HepG2 (cell line): ENCODE results near the gene PMM2. TPM values are rescaled to one million over a fixed set of nuclear protein-coding genes. Genes with fewer than 3 reads are reported as not detected.

Source experiments
- HMGA1 ChIP-seq: sonication (generic); formaldehyde crosslinking; conservative IDR thresholded peaks from 2 replicates; pipeline ENCODE4 v1.4.0; 2020; ENCODE audit warnings: missing genetic modification reagents
- MAFG ChIP-seq: sonication (generic); formaldehyde crosslinking; IDR thresholded peaks from 2 replicates; pipeline ENCODE4 v1.5.1; 2020; ENCODE audit warnings: mild to moderate bottlenecking, missing genetic modification reagents
- MAX ChIP-seq: IDR thresholded peaks from 2 replicates; pipeline ENCODE4 v1.6.1; 2012; ENCODE audit warnings: inconsistent platforms
- MXD4 ChIP-seq: IDR thresholded peaks from 2 replicates; pipeline ENCODE4 v1.6.1; 2016; ENCODE audit warnings: mild to moderate bottlenecking, missing biosample characterization, missing genetic modification reagents
- MXI1 ChIP-seq: IDR thresholded peaks from 3 replicates; pipeline ENCODE4 v1.6.1; 2012; ENCODE audit warnings: low read depth, low read length, inconsistent platforms, borderline replicate concordance
- NAIF1 ChIP-seq: sonication (generic); formaldehyde crosslinking; IDR thresholded peaks from 2 replicates; pipeline ENCODE4 v1.5.0; 2020; ENCODE audit warnings: mild to moderate bottlenecking, missing genetic modification reagents, borderline replicate concordance
- PHF5A ChIP-seq: IDR thresholded peaks from one replicate; pipeline ENCODE4 v1.6.1; 2018; ENCODE audit warnings: low read depth, missing genetic modification reagents; ENCODE audit not compliant: unreplicated experiment
- ZBTB1 ChIP-seq: sonication (generic); formaldehyde crosslinking; IDR thresholded peaks from 2 replicates; pipeline ENCODE4 v1.4.0; 2020; ENCODE audit warnings: missing genetic modification reagents, borderline replicate concordance
- ZBTB26 ChIP-seq: IDR thresholded peaks from 2 replicates; pipeline ENCODE4 v1.6.1; 2016; ENCODE audit warnings: missing compliant biosample characterization, missing genetic modification reagents, borderline replicate concordance
- ZFAT ChIP-seq: sonication (generic); formaldehyde crosslinking; conservative IDR thresholded peaks from 2 replicates; pipeline ENCODE4 v1.8.1; 2023; ENCODE audit warnings: missing genetic modification reagents, inconsistent platforms
- ZFP91 ChIP-seq: sonication (generic); formaldehyde crosslinking; IDR thresholded peaks from 2 replicates; pipeline ENCODE4 v1.9.0; 2022; ENCODE audit warnings: missing genetic modification reagents, mild to moderate bottlenecking, borderline replicate concordance
- ZHX2 ChIP-seq, 2 experiments: sonication (generic) in 1 of 2; formaldehyde crosslinking in 1 of 2; IDR thresholded peaks; 2 replicates each; pipeline versions ENCODE4 v1.6.1 to v1.9.0; 2014 to 2022; ENCODE audit warnings: antibody characterized with exemption in 1 of 2, borderline replicate concordance in 1 of 2, inconsistent platforms in 1 of 2, low read depth in 1 of 2, missing genetic modification reagents in 1 of 2
- ZNF142 ChIP-seq: sonication (generic); formaldehyde crosslinking; IDR thresholded peaks from 2 replicates; pipeline ENCODE4 v1.4.0; 2020; ENCODE audit warnings: missing genetic modification reagents
- ZNF251 ChIP-seq: sonication (generic); formaldehyde crosslinking; IDR thresholded peaks from 2 replicates; pipeline ENCODE4 v1.9.0; 2021; ENCODE audit warnings: mild to moderate bottlenecking, missing genetic modification reagents
- polyA plus RNA-seq, 8 experiments: library from polyadenylated mRNA; depleted of rRNA in 3 of 8; stranded (reverse) in 7 of 8; unstranded in 1 of 8; fragments of >200 nt; fragmentation: Illumina TruSeq in 4 of 8; extraction: Trizol in 4 of 8; gene quantifications; 2 replicates each; pipeline versions ENCODE4 v1.2.1 to v1.2.3, GENCODE V29; 2011 to 2016; ENCODE audit warnings: low read depth in 4 of 8, missing spikeins in 1 of 8, mixed read lengths in 1 of 8; ENCODE audit not compliant: insufficient read depth in 1 of 8
- total RNA-seq, 5 experiments: library from RNA; depleted of rRNA; stranded (reverse); fragments of >200 nt; fragmentation: Illumina TruSeq; extraction: Trizol; gene quantifications; 2 replicates each; pipeline ENCODE4 v1.2.3, GENCODE V29; 2016; ENCODE audit warnings: low read depth in 1 of 5

The PMM2 gene
- total and polyA plus RNA-seq, 2 of the 13 experiments (the other 11 are each of a cell fraction or from before 2014, with no cell fraction given): 52.2 to 93.7 TPM

GRCh38 chr16:8867932-8868415 is 70.3 kb downstream of the PMM2 start (continued):
- TF ChIP-seq ZFP91 (CRISPR knock-in tag): peak; percentile 30; the same call in 1 of the 2 replicates
- no peak for TF ChIP-seq ZBTB26 (CRISPR knock-in tag)
- TF ChIP-seq MXD4 (CRISPR knock-in tag): peak; percentile 26; the same call in 1 of the 2 replicates
- no peak for TF ChIP-seq MAFG (CRISPR knock-in tag)
- no peak for TF ChIP-seq ZFAT
- TF ChIP-seq MXI1: no peak
- no peak for TF ChIP-seq MAX
- TF ChIP-seq ZHX2 (IDR thresholded peaks at IDR 0.05; ENCODE audit: low read depth): no peak
- TF ChIP-seq ZHX2 (CRISPR knock-in tag; IDR thresholded peaks at IDR 0.05; ENCODE audit: borderline replicate concordance): no peak
- TF ChIP-seq HMGA1: no peak
- TF ChIP-seq NAIF1 (CRISPR knock-in tag): peak; percentile 50; the same call in 1 of the 2 replicates
- TF ChIP-seq ZNF142 (CRISPR knock-in tag): no peak
- no peak for TF ChIP-seq PHF5A (CRISPR knock-in tag)
- no peak for TF ChIP-seq ZBTB1
- no peak for TF ChIP-seq ZNF251 (CRISPR knock-in tag)
